Amniotic epithelial cell (primary cell): ENCODE measurements around the gene TNPO1.
"Not testable (repeated sequence)": the region's sequence is repeated elsewhere in the genome, so short reads cannot be mapped to it uniquely, and the experiment has no call there.

Experiments used
- DNase-seq: peaks from one replicate; pipeline ENCODE4 v3.0.0-alpha.2; 2010; ENCODE audit warnings: low read depth

The TNPO1 gene

GRCh38 chr5:72934953-72935725 is 118.7 kb downstream of the TNPO1 start:
- DNase-seq, result not testable (repeated sequence)

GRCh38 chr5:72936893-72937292 is 120.4 kb downstream of the TNPO1 start:
- no peak for DNase-seq

GRCh38 chr5:72937517-72938061 is 121.1 kb downstream of the TNPO1 start:
- DNase-seq, result no peak

GRCh38 chr5:72938206-72938605 is 121.7 kb downstream of the TNPO1 start:
- DNase-seq, result no peak

- DNase-seq, result no peak
Observed at GRCh38 chr5:72940082-72940481, 123.6 kb downstream of the TNPO1 start.

GRCh38 chr5:72943307-72943706 is 126.8 kb downstream of the TNPO1 start:
- DNase-seq, result no peak

- no peak for DNase-seq
Observed at GRCh38 chr5:72947498-72947897, 131.0 kb downstream of the TNPO1 start.

- peak; percentile 24 for DNase-seq
Observed at GRCh38 chr5:72949481-72949880, 133.0 kb downstream of the TNPO1 start.

- DNase-seq, result peak; percentile 73
Observed at GRCh38 chr5:72951671-72952468, 135.4 kb downstream of the TNPO1 start.

GRCh38 chr5:72954389-72954788 is 137.9 kb downstream of the TNPO1 start:
- DNase-seq, result no peak

- DNase-seq, result no peak
Observed at GRCh38 chr5:72955143-72955767, 138.8 kb downstream of the TNPO1 start.

- DNase-seq, result peak; percentile 87
Observed at GRCh38 chr5:72955768-72956323, 139.4 kb downstream of the TNPO1 start, which contains the start of gene FCHO2. Gene FCHO2, plus strand, starts transcription at chr5:72956041. Its CDS starts 56 bp downstream, at chr5:72956097.

- DNase-seq, result peak; percentile 54
Observed at GRCh38 chr5:72956324-72957140, 140.1 kb downstream of the TNPO1 start.

- DNase-seq, result no peak
Observed at GRCh38 chr5:72957337-72957736, 140.9 kb downstream of the TNPO1 start.

GRCh38 chr5:72959257-72959656 is 142.8 kb downstream of the TNPO1 start:
- DNase-seq, result no peak
